Measurements from ENCODE around the gene INPP5F.
"Not testable (repeated sequence)": the region's sequence is repeated elsewhere in the genome, so short reads cannot be mapped to it uniquely, and the experiment has no call there.

INPP5F gene

DNA sequence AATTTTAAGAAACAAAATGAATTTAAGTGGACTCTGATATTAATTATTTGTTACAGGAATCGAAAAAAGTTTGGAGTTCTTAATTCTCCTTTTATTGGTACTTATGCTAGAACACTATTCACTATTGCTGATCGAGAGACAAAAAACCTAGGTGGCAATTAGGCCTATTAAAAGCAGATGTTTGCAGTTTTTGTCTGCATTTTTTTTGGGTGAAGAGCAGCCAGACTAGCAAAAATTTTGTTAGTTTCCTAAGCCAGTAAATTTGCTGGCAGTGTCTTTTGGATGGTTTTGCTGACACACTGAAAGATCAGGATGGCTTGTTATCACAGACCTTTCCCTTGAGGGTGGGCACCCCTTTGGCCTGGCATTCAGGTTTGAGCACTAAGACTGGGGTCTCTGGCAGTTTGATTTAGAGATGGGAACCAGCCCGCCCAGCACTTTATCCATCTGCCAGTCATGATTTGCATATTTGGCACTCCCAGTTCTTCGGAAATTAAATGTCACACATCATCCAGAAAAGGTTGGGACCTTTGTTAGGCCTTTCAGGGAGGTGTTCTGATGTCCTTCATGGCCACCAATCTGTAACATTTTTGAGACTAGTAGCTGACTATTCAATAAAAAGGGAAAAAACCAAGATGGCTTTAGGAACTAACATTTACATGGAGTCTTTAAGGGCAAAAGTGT lies 57.3 kb downstream of the INPP5F start:
- Histone ChIP-seq H3K9ac (no peak overlapping the region), H3K4me2 (ENCODE audit: low read length) (peak overlapping the region; percentile 34), H3K4me1 (no peaks in the 10 kb centered on the region), H3K79me2 (no peaks in the 10 kb centered on the region), H2AFZ (no peak overlapping the region), H3K27ac (no peak overlapping the region), H3K4me3 (ENCODE audit: low read depth, low read length) (no peak overlapping the region), H3K27me3 (ENCODE audit: control insufficient read depth, insufficient read depth, low read length) (no peaks in the 10 kb centered on the region), H3K36me3 (ENCODE audit: control insufficient read depth, insufficient read depth, low read length) (no peaks in the 10 kb centered on the region), H3K9me3 (ENCODE audit: control insufficient read depth, low read length) (no peaks in the 10 kb centered on the region)
- TF ChIP-seq, protein P1, sequence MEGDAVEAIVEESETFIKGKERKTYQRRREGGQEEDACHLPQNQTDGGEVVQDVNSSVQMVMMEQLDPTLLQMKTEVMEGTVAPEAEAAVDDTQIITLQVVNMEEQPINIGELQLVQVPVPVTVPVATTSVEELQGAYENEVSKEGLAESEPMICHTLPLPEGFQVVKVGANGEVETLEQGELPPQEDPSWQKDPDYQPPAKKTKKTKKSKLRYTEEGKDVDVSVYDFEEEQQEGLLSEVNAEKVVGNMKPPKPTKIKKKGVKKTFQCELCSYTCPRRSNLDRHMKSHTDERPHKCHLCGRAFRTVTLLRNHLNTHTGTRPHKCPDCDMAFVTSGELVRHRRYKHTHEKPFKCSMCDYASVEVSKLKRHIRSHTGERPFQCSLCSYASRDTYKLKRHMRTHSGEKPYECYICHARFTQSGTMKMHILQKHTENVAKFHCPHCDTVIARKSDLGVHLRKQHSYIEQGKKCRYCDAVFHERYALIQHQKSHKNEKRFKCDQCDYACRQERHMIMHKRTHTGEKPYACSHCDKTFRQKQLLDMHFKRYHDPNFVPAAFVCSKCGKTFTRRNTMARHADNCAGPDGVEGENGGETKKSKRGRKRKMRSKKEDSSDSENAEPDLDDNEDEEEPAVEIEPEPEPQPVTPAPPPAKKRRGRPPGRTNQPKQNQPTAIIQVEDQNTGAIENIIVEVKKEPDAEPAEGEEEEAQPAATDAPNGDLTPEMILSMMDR (IDR thresholded peaks at IDR 0.05), result no peak

DNA sequence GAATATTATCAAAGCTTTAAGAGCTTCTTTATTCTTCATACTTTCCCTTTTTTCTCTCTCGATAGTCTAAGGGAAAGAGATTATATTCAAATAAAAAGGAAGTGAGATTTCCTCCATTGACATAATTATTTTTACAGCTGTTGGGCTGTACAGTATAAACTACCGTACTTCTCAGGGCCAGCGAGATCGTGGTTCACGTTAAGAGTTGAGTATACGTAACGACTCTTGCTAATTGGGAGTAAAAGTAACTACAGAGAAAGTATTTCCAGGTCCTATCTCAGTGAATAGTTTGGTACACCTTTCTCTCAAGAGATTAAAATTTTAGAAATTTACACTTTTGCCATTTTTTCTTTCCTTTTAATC lies 57.8 kb downstream of the INPP5F start:
- TF ChIP-seq, protein P1 (IDR thresholded peaks at IDR 0.05), result no peak
- Histone ChIP-seq H2AFZ (no peak overlapping the region), H3K79me2 (no peaks in the 10 kb centered on the region), H3K36me3 (ENCODE audit: control insufficient read depth, insufficient read depth, low read length) (no peaks in the 10 kb centered on the region), H3K4me3 (ENCODE audit: low read depth, low read length) (no peak overlapping the region), H3K27ac (no peak overlapping the region), H3K27me3 (ENCODE audit: control insufficient read depth, insufficient read depth, low read length) (no peaks in the 10 kb centered on the region), H3K9ac (no peak overlapping the region), H3K4me2 (ENCODE audit: low read length) (peak overlapping the region; percentile 34), H3K9me3 (ENCODE audit: control insufficient read depth, low read length) (no peaks in the 10 kb centered on the region), H3K4me1 (no peaks in the 10 kb centered on the region)

DNA sequence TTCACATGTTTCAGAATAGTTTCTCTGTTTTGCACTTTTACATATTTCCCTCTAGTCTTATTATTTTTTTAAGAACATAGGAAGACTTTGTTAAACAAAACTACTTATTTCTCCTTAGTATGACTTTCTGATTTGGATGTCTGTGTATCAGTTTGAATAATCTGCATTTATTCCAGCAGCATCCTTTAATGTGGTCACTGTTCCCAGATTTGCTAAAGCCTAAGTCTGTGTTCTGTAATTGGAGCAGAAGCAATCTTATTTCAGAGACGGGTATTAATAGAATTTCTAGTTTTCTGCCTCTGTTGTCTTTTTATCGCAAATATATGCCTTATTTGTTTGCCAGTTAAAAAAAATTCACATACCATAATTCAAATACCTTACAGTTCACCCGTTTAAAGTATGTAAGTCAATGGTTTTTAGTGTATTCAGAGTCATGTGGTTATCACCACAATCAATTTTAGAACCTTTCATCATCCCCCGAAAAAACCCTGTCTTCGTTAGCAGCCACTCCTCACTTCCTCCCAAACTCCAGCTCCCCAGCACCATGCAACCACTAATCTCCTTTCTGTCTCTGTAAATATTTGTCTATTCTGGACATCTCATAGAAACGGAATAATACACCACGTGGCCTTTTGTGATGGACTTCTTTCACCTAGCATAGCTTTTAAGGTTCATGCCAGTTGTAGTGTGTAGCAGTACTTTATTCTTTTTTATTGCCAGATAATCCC lies 58.7 kb downstream of the INPP5F start:
- Histone ChIP-seq H3K27ac (no peak overlapping the region), H3K9me3 (ENCODE audit: control insufficient read depth, low read length) (no peaks in the 10 kb centered on the region)

DNA sequence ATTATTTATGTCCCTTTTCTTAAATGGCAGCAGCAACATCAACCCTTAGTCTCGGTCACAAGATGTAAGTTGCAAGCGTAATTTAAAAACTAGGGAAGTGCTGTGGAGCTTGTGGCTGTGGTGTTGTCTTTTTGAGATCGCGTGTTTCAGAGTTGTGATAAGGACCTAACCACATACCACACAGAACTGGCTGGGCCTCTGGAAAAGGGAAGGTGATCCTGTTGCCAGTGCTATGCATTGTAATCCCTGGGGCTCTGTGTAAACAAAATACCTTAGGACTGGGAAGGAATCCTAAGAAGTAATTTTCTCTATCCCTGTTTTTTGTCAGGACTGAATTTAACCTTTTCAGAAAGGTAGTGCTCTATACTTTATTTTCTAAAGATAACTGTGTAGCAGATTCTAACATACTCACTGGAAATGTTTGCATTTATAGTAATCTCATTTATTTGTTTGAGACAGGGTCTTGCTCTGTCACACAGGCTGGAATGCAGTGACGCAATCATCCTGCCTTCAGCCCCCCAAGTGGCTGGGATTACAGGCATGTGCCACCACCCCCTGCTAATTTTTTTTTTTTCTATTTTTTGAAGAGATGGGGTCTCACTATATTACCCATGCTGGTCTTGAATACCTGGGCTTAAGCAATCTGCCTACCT lies 60.4 kb downstream of the INPP5F start:
- H3K9me3 ChIP-seq (ENCODE audit: control insufficient read depth, low read length), result no peaks in the 10 kb centered on the region
- TF ChIP-seq, protein P1 (IDR thresholded peaks at IDR 0.05), result no peak

More for the DNA sequence above, 58.7 kb downstream of the INPP5F start:
- Histone ChIP-seq H3K79me2 (no peaks in the 10 kb centered on the region), H3K4me3 (ENCODE audit: low read depth, low read length) (no peak overlapping the region), H3K27me3 (ENCODE audit: control insufficient read depth, insufficient read depth, low read length) (no peaks in the 10 kb centered on the region), H2AFZ (no peak overlapping the region), H3K4me1 (no peaks in the 10 kb centered on the region), H3K36me3 (ENCODE audit: control insufficient read depth, insufficient read depth, low read length) (no peaks in the 10 kb centered on the region), H3K4me2 (ENCODE audit: low read length) (no peak overlapping the region), H3K9ac (no peak overlapping the region)
- TF ChIP-seq, protein P1 (IDR thresholded peaks at IDR 0.05), result no peak

DNA sequence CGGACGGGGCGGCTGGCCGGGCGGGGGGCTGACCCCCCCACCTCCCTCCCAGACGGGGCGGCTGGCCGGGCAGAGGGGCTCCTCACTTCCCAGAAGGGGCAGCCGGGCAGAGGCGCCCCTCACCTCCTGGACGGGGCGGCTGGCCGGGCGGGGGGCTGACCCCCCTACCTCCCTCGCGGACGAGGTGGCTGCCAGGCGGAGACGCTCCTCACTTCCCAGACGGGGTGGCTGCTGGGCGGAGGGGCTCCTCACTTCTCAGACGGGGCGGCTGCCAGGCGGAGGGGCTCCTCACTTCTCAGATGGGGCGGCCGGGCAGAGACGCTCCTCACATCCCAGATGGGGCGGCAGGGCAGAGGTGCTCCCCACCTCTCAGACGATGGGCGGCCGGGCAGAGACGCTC lies 69.3 kb downstream of the INPP5F start:
- H3K4me2 ChIP-seq (ENCODE audit: low read length); H2AFZ ChIP-seq; H3K36me3 ChIP-seq (ENCODE audit: control insufficient read depth, insufficient read depth, low read length); H3K27me3 ChIP-seq (ENCODE audit: control insufficient read depth, insufficient read depth, low read length); H3K27ac ChIP-seq; H3K9me3 ChIP-seq (ENCODE audit: control insufficient read depth, low read length); H3K4me1 ChIP-seq; H3K79me2 ChIP-seq; H3K4me3 ChIP-seq (ENCODE audit: low read depth, low read length); H3K9ac ChIP-seq: not testable (repeated sequence)

More for the DNA sequence above, 60.4 kb downstream of the INPP5F start:
- Histone ChIP-seq H3K27me3 (ENCODE audit: control insufficient read depth, insufficient read depth, low read length) (no peaks in the 10 kb centered on the region), H2AFZ (no peak overlapping the region), H3K4me2 (ENCODE audit: low read length) (no peak overlapping the region), H3K9ac (no peak overlapping the region), H3K36me3 (ENCODE audit: control insufficient read depth, insufficient read depth, low read length) (no peaks in the 10 kb centered on the region), H3K79me2 (no peaks in the 10 kb centered on the region), H3K4me1 (no peaks in the 10 kb centered on the region), H3K4me3 (ENCODE audit: low read depth, low read length) (no peak overlapping the region), H3K27ac (no peak overlapping the region)
